NCI-H345 treated with DMSO at 0.1 percent for 48 hours (cell line): ENCODE measurements around the gene TOP1.

Experiments used
- DNase-seq: peaks from one replicate; lab custom pipeline; 2025; ENCODE audit not compliant: unreplicated experiment; lab: John Stamatoyannopoulos, UW

The TOP1 gene

DNA sequence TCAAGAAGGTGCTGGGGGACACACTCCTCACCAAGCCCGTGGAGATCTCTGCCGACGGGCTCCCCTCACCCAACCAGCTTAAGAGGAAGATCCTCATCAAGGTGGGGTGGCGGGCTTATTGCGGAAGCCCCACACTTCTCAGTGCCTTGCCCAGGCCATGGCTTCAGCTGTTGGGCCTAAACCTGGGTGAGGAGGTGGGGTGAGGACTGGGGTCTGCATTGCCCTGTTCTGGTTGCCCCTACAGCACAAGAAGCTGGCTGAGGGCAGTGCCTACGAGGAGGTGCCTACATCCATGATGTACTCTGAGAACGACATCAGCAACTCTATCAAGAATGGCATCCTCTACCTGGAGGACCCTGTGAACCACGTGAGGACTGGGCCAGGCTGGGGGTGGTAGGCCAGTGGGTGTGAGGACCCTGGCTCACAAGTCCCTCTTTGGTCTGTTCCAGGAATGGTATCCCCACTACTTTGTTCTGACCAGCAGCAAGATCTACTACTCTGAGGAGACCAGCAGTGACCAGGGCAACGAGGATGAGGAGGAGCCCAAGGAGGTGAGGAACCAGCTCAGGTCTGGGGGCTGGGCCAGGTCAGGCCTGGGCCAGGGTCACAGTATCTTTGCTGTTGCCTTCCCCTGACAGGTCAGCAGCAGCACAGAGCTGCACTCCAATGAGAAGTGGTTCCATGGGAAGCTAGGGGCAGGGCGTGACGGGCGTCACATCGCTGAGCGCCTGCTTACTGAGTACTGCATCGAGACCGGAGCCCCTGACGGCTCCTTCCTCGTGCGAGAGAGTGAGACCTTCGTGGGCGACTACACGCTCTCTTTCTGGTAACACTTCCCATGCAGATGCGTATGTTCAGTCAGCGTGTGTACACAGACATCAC, 136.6 kb downstream of the TOP1 start:
- DNase-seq, result no peak

DNA sequence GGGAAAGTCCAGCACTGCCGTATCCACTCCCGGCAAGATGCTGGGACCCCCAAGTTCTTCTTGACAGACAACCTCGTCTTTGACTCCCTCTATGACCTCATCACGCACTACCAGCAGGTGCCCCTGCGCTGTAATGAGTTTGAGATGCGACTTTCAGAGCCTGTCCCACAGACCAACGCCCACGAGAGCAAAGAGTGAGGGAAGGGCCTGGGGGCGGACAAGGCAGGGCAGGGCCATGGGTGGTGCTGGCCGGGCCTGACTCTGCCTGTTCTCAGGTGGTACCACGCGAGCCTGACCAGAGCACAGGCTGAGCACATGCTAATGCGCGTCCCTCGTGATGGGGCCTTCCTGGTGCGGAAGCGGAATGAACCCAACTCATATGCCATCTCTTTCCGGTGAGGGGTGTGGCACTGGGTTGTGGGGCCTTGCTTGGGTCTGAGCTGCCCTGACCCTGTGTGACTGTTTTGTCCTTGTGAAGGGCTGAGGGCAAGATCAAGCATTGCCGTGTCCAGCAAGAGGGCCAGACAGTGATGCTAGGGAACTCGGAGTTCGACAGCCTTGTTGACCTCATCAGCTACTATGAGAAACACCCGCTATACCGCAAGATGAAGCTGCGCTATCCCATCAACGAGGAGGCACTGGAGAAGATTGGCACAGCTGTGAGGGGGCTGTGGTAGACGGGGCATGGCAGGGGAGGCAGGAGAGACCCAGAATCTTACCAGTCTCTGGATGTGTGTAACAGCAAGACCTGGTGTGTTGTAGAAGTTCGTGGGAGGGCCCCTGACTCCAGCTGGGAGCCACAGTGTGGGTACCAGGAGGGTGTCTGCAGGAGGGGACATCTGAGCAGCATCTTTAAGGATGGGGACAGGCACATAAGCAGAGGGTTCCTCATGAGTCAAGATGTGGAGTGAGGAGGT, 137.8 kb downstream of the TOP1 start:
- DNase-seq, result no peak

GRCh38 chr20:41167118-41167470, 138.5 kb downstream of the TOP1 start:
- DNase-seq, result no peak

- no peak for DNase-seq
Measured at GRCh38 chr20:41167481-41168253, 139.0 kb downstream of the TOP1 start.

GRCh38 chr20:41168281-41169161, 139.9 kb downstream of the TOP1 start:
- no peak for DNase-seq

GRCh38 chr20:41169162-41169690, 140.6 kb downstream of the TOP1 start:
- no peak for DNase-seq

GRCh38 chr20:41169791-41170351, 141.2 kb downstream of the TOP1 start:
- DNase-seq, result no peak

- no peak for DNase-seq
Measured at GRCh38 chr20:41170386-41171105, 141.9 kb downstream of the TOP1 start.

GRCh38 chr20:41171736-41172295, 143.2 kb downstream of the TOP1 start:
- no peak for DNase-seq

DNA sequence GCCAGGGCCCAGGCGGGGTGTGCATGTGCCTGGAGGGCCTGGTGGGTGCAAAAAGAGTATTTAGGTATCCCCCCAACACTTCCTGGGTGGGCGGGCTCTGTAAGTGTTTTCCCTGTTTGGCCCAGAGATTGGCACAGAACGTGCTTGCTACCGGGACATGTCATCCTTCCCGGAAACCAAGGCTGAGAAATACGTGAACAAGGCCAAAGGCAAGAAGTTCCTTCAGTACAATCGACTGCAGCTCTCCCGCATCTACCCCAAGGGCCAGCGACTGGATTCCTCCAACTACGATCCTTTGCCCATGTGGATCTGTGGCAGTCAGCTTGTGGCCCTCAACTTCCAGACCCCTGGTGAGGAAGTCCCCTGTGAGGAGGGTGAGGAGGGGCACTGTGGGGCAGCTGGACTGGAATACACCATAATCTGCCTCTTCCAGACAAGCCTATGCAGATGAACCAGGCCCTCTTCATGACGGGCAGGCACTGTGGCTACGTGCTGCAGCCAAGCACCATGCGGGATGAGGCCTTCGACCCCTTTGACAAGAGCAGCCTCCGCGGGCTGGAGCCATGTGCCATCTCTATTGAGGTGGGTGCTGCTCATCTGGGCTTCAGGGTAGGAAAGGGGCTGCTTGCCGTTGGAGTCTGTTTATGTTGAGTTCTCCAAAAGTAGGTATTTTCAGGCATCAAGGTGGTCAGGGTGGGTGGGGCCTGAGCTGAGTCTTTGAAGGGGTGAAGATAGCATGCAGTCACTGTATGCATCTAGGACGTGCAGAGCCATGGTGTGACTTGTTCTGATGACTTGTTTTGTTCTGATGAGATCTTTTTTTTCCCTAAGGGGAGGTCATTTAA, 143.9 kb downstream of the TOP1 start:
- DNase-seq, result no peak

DNA sequence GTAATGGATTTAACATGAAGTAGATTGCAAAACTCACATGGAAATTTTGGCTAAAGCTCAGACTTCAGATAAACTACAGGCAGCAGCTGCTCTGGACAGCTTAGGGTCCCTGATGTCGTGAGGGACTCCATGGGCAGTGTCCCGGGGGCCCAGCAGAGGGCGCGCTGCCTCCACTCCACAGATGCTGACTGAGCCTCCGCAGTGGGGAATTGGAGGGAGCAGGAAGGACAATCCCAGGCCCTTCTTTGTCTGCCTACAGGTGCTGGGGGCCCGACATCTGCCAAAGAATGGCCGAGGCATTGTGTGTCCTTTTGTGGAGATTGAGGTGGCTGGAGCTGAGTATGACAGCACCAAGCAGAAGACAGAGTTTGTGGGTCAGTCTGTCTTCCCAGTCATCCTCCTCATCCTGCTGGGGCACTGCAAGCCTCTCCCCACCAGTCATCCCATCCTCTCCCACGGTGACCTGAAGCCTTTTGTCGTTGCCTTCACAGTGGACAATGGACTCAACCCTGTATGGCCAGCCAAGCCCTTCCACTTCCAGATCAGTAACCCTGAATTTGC, 144.6 kb downstream of the TOP1 start:
- peak; percentile 37 for DNase-seq

- no peak for DNase-seq
Measured at GRCh38 chr20:41173791-41174341, 145.2 kb downstream of the TOP1 start.
